Keratinocyte (primary cell): Measurements from ENCODE around the gene SHISA9. TPM values are rescaled to one million over a fixed set of nuclear protein-coding genes. Genes with fewer than 3 reads are reported as not detected.
A peak's percentile ranks its signal among the peaks of the same experiment; 100 is the strongest.

ENCODE experiments used
- DNase-seq: peaks from one replicate; pipeline ENCODE4 v3.0.0-alpha.2; 2011; ENCODE audit warnings: low read depth, missing footprints, low spot score
- FAIRE-seq: peaks from 2 replicates; lab custom pipeline; 2011; peaks lifted over from hg19 to GRCh38; lab: Jason Lieb, UNC
- H2AFZ ChIP-seq: 2 replicates; pipeline ENCODE4 v1.6.0; 2012; ENCODE audit warnings: low read length, control low read depth, inconsistent platforms; ENCODE audit not compliant: control insufficient read depth
- H3K27ac ChIP-seq: 2 replicates; pipeline ENCODE4 v1.5.1; 2011; ENCODE audit warnings: low read length; ENCODE audit not compliant: control insufficient read depth, insufficient read depth
- H3K27me3 ChIP-seq: 3 replicates; pipeline ENCODE4 v1.6.0; 2011; ENCODE audit warnings: low read length; ENCODE audit not compliant: control insufficient read depth, insufficient read depth; ENCODE audit errors: extremely low read depth
- H3K36me3 ChIP-seq, 2 experiments: 2 replicates in 1 of 2; 3 replicates in 1 of 2; pipeline ENCODE4 v1.5.1; 2011; ENCODE audit warnings: low read length in 2 of 2, mild to moderate bottlenecking in 1 of 2; ENCODE audit not compliant: control insufficient read depth in 2 of 2, insufficient read depth in 2 of 2; ENCODE audit errors: extremely low read depth in 1 of 2
- H3K4me1 ChIP-seq: 3 replicates; pipeline ENCODE4 v1.5.1; 2011; ENCODE audit warnings: low read length; ENCODE audit not compliant: control insufficient read depth, insufficient read depth; ENCODE audit errors: extremely low read depth
- H3K4me2 ChIP-seq: 3 replicates; pipeline ENCODE4 v1.6.0; 2011; ENCODE audit warnings: low read depth, low read length; ENCODE audit not compliant: control insufficient read depth, insufficient read depth; ENCODE audit errors: extremely low read depth
- H3K4me3 ChIP-seq, 3 experiments: fragments of 200-600 bp in 1 of 3; sonication (generic) in 1 of 3; 2 replicates in 2 of 3; 3 replicates in 1 of 3; pipeline ENCODE4 v1.5.1; 2011 to 2016; ENCODE audit warnings: low read length in 3 of 3, mild to moderate bottlenecking in 3 of 3, control low read depth in 2 of 3, inconsistent platforms in 1 of 3, low read depth in 1 of 3, mixed read lengths in 1 of 3, mixed run types in 1 of 3, moderate library complexity in 1 of 3; ENCODE audit not compliant: control insufficient read depth in 2 of 3, insufficient read depth in 2 of 3; ENCODE audit errors: extremely low read depth in 1 of 3
- H3K79me2 ChIP-seq: 2 replicates; pipeline ENCODE4 v1.6.0; 2012; ENCODE audit warnings: low read length; ENCODE audit not compliant: control insufficient read depth, insufficient read depth
- H3K9ac ChIP-seq: 3 replicates; pipeline ENCODE4 v1.6.0; 2011; ENCODE audit warnings: low read length; ENCODE audit not compliant: control insufficient read depth, insufficient read depth; ENCODE audit errors: extremely low read depth
- H3K9me1 ChIP-seq: 3 replicates; pipeline ENCODE4 v1.6.0; 2011; ENCODE audit warnings: low read length; ENCODE audit not compliant: control insufficient read depth, insufficient read depth; ENCODE audit errors: extremely low read depth
- H3K9me3 ChIP-seq: 2 replicates; pipeline ENCODE4 v1.5.1; 2012; ENCODE audit warnings: low read depth, low read length; ENCODE audit not compliant: control insufficient read depth
- H4K20me1 ChIP-seq: 3 replicates; pipeline ENCODE4 v1.6.0; 2011; ENCODE audit warnings: low read length; ENCODE audit not compliant: control insufficient read depth, insufficient read depth; ENCODE audit errors: extremely low read depth
- CTCF ChIP-seq, 3 experiments: IDR thresholded peaks in 1 of 3; conservative IDR thresholded peaks in 1 of 3; optimal IDR thresholded peaks in 1 of 3; 2 replicates in 2 of 3; 3 replicates in 1 of 3; pipeline versions ENCODE3 to v1.5.1; 2011; ENCODE audit warnings: low read length in 3 of 3, mild to moderate bottlenecking in 3 of 3, moderate library complexity in 2 of 3, control low read depth in 1 of 3, inconsistent platforms in 1 of 3; ENCODE audit not compliant: insufficient read depth in 2 of 3; ENCODE audit errors: extremely low read depth in 1 of 3
- EZH2 ChIP-seq: IDR thresholded peaks from one replicate; pipeline ENCODE4 v1.6.1; 2012; ENCODE audit warnings: inconsistent platforms, mild to moderate bottlenecking, low read length, moderate library complexity
- dilution Hi-C: fragments of 300-500 bp; cut with MboI; formaldehyde crosslinking; loops from one replicate; pipeline ENCODE4 v1.7.0; 2020; ENCODE audit warnings: low sequenced_read_pairs; ENCODE audit not compliant: extremely low pct_ligation_motif_present
- polyA plus RNA-seq, 5 experiments: library from polyadenylated mRNA; depleted of rRNA in 3 of 5; stranded (reverse) in 3 of 5; stranded (forward) in 1 of 5; unstranded in 1 of 5; fragments of >200 nt; gene quantifications; 1 replicate in 1 of 5; 2 replicates in 3 of 5; 3 replicates in 1 of 5; pipeline versions ENCODE4 v1.2.1 to v1.2.3, GENCODE V29; 2011 to 2012; ENCODE audit warnings: missing spikeins in 2 of 5, low read depth in 1 of 5, low replicate concordance in 1 of 5

SHISA9 gene
- polyA plus RNA-seq, 1 donor (not counting 4 experiments of a cell fraction or from before 2014, with no cell fraction given), result 0.28 TPM

GRCh38 chr16:13138528-13138927 is 237.1 kb downstream of the SHISA9 start:
- H3K9me3 ChIP-seq, result no peaks in the 10 kb centered on the region
- H3K4me3 ChIP-seq, result no peak overlapping the region
- H3K27ac ChIP-seq, result no peak overlapping the region
- DNase-seq (no peak), FAIRE-seq (no peak)
- no peak overlapping the region for H3K4me2 ChIP-seq
- H3K36me3 ChIP-seq, result no peaks in the 10 kb centered on the region
- dilution Hi-C loops, result no loop called here
- H3K4me1 ChIP-seq, result peaks cover 2% of the 10 kb centered on the region
- TF ChIP-seq EZH2, result no peak
- TF ChIP-seq CTCF (optimal IDR thresholded peaks at IDR 0.05 in 1 of 3, IDR thresholded peaks at IDR 0.05 in 1 of 3, conservative IDR thresholded peaks at IDR 0.05 in 1 of 3; ENCODE audit: extremely low read depth in 1 of 3, insufficient read depth in 2 of 3, low read length in 3 of 3), result no peak
- H3K79me2 ChIP-seq, result no peaks in the 10 kb centered on the region
- H3K9me1 ChIP-seq, result no peaks in the 10 kb centered on the region
- H2AFZ ChIP-seq, result no peak overlapping the region
- no peak overlapping the region for H3K9ac ChIP-seq
- H4K20me1 ChIP-seq, result no peaks in the 10 kb centered on the region
- H3K27me3 ChIP-seq, result no peaks in the 10 kb centered on the region

GRCh38 chr16:13139661-13140241 is 238.4 kb downstream of the SHISA9 start:
- no peak overlapping the region for H3K4me2 ChIP-seq
- dilution Hi-C loops, result no loop called here
- no peak overlapping the region for H3K9ac ChIP-seq
- no peak for DNase-seq
- H2AFZ ChIP-seq, result no peak overlapping the region
- no peaks in the 10 kb centered on the region for H4K20me1 ChIP-seq
- no peak overlapping the region for H3K27ac ChIP-seq
- FAIRE-seq, result peak; percentile 20
- H3K4me1 ChIP-seq, result peaks cover 2% of the 10 kb centered on the region
- no peak overlapping the region for H3K4me3 ChIP-seq
- TF ChIP-seq EZH2 (no peak), CTCF (optimal IDR thresholded peaks at IDR 0.05 in 1 of 3, IDR thresholded peaks at IDR 0.05 in 1 of 3, conservative IDR thresholded peaks at IDR 0.05 in 1 of 3; ENCODE audit: extremely low read depth in 1 of 3, insufficient read depth in 2 of 3, low read length in 3 of 3) (no peak)
- no peaks in the 10 kb centered on the region for H3K79me2 ChIP-seq
- no peaks in the 10 kb centered on the region for H3K36me3 ChIP-seq
- no peaks in the 10 kb centered on the region for H3K27me3 ChIP-seq
- no peaks in the 10 kb centered on the region for H3K9me3 ChIP-seq
- H3K9me1 ChIP-seq, result no peaks in the 10 kb centered on the region
